OCI-LY7 (cell line): ENCODE results near the gene SYTL3. TPM values are rescaled to one million over a fixed set of nuclear protein-coding genes. Genes with fewer than 3 reads are reported as not detected.

ENCODE experiments used
- BruUV-seq: library from RNA; stranded (reverse); fragments of 400-500 nt; replicated peaks from 2 replicates; lab custom pipeline; 2021; lab: Mats Ljungman, UMichigan
- CTCF ChIA-PET: fragments of 300-600 bp; sonication (Branson Sonifier 250); formaldehyde crosslinking; loops from one replicate; lab custom pipeline; 2022; ENCODE audit warnings: antibody characterized with exemption; ENCODE audit not compliant: unreplicated experiment; lab: Charles Lee
- POLR2A ChIA-PET: fragments of 300-600 bp; sonication (Branson Sonifier 250); formaldehyde crosslinking; loops from one replicate; lab custom pipeline; 2022; ENCODE audit warnings: antibody characterized with exemption; lab: Charles Lee
- DNase-seq: peaks from one replicate; pipeline ENCODE4 v3.0.0-alpha.2; 2015; ENCODE audit warnings: low spot score
- H2AFZ ChIP-seq: fragments of 200-600 bp; sonication (generic), shearing (Covaris generic); 2 replicates; pipeline ENCODE4 v1.6.1; 2014; ENCODE audit warnings: mild to moderate bottlenecking, antibody characterized with exemption, low read length, moderate library complexity
- H3K27ac ChIP-seq: fragments of 200-600 bp; sonication (generic); 2 replicates; pipeline ENCODE4 v1.5.1; 2014; ENCODE audit warnings: mixed run types, low read depth, mild to moderate bottlenecking, moderate library complexity, low read length, inconsistent platforms; ENCODE audit not compliant: poor library complexity, severe bottlenecking
- H3K36me3 ChIP-seq: fragments of 200-600 bp; sonication (generic); 2 replicates; pipeline ENCODE4 v1.6.1; 2014; ENCODE audit warnings: mild to moderate bottlenecking, antibody characterized with exemption, low read length, moderate library complexity, mixed read lengths; ENCODE audit not compliant: insufficient read depth
- H3K4me1 ChIP-seq: fragments of 200-600 bp; sonication (generic); 2 replicates; pipeline ENCODE4 v1.5.1; 2014; ENCODE audit warnings: mild to moderate bottlenecking, low read length; ENCODE audit not compliant: insufficient read depth, poor library complexity, severe bottlenecking
- H3K4me2 ChIP-seq: fragments of 200-600 bp; sonication (generic); 2 replicates; pipeline ENCODE4 v1.6.1; 2014; ENCODE audit warnings: mild to moderate bottlenecking, low read length
- H3K4me3 ChIP-seq: fragments of 200-600 bp; sonication (generic); 2 replicates; pipeline ENCODE4 v1.5.1; 2014; ENCODE audit warnings: mild to moderate bottlenecking, low read depth, low read length; ENCODE audit not compliant: poor library complexity, severe bottlenecking
- H3K79me2 ChIP-seq: fragments of 200-600 bp; sonication (generic); 2 replicates; pipeline ENCODE4 v1.6.1; 2016; ENCODE audit warnings: low read depth, mild to moderate bottlenecking, low read length, moderate library complexity, mixed read lengths; ENCODE audit not compliant: insufficient read depth
- H3K9me2 ChIP-seq: fragments of 200-600 bp; sonication (generic); 2 replicates; pipeline ENCODE4 v1.6.1; 2016; ENCODE audit warnings: mild to moderate bottlenecking, low read length, mixed read lengths; ENCODE audit not compliant: insufficient read depth
- H3K9me3 ChIP-seq: fragments of 200-600 bp; sonication (generic); 2 replicates; pipeline ENCODE4 v1.6.1; 2014; ENCODE audit warnings: mild to moderate bottlenecking, mixed run types, low read length, mixed read lengths
- H4K20me1 ChIP-seq: fragments of 200-600 bp; sonication (generic); 2 replicates; pipeline ENCODE4 v1.6.1; 2014; ENCODE audit warnings: mild to moderate bottlenecking, antibody characterized with exemption, low read length, moderate library complexity, mixed read lengths; ENCODE audit not compliant: insufficient read depth
- CTCF ChIP-seq: fragments of 200-600 bp; sonication (generic); conservative IDR thresholded peaks from 2 replicates; pipeline ENCODE4 v1.5.1; 2014; ENCODE audit warnings: mild to moderate bottlenecking, antibody characterized with exemption, low read length, moderate library complexity, mixed read lengths
- EZH2phosphoT487 ChIP-seq: fragments of 200-600 bp; sonication (generic); IDR thresholded peaks from 2 replicates; pipeline ENCODE4 v1.6.1; 2018; ENCODE audit warnings: low read depth, borderline replicate concordance, mild to moderate bottlenecking, mixed run types, antibody characterized with exemption, low read length, moderate library complexity, mixed read lengths
- intact Hi-C: fragments of 100-400 bp; cut with micrococcal nuclease; formaldehyde crosslinking; loops from one replicate; pipeline ENCODE4 v1.10.0; 2022; ENCODE audit not compliant: unreplicated experiment
- total RNA-seq, 2 experiments: library from RNA; depleted of rRNA in 1 of 2; stranded (reverse); fragments of >200 nt in 1 of 2; shearing (Covaris generic) in 1 of 2; gene quantifications; 2 replicates each; pipeline ENCODE4 v1.2.3, GENCODE V29; 2014 to 2022

Gene SYTL3
- total RNA-seq, 2 experiments from 2014 or later = 0.32 to 0.89 TPM

GRCh38 chr6:158782432-158783166 lies 132.7 kb downstream of the SYTL3 start:
- BruUV-seq = no TSS peak
- no peaks in the 10 kb centered on the region for H3K9me3 ChIP-seq
- CTCF ChIA-PET = no interaction called here
- no peak overlapping the region for H3K27ac ChIP-seq
- DNase-seq = no peak
- H4K20me1 ChIP-seq = peaks cover 18% of the 10 kb centered on the region
- H3K4me3 ChIP-seq = no peak overlapping the region
- TF ChIP-seq EZH2phosphoT487 = no peak
- no peak for TF ChIP-seq CTCF
- H2AFZ ChIP-seq = no peak overlapping the region
- no peaks in the 10 kb centered on the region for H3K4me1 ChIP-seq
- no peak overlapping the region for H3K4me2 ChIP-seq
- no peaks in the 10 kb centered on the region for H3K9me2 ChIP-seq
- peaks cover 100% of the 10 kb centered on the region for H3K36me3 ChIP-seq
- POLR2A ChIA-PET = no interaction called here
- H3K79me2 ChIP-seq = peaks cover 46% of the 10 kb centered on the region; the same call in 1 of the 2 replicates
- intact Hi-C loops = no loop called here

GRCh38 chr6:158783167-158783450 lies 133.3 kb downstream of the SYTL3 start:
- H2AFZ ChIP-seq = no peak overlapping the region
- peaks cover 46% of the 10 kb centered on the region; the same call in 1 of the 2 replicates for H3K79me2 ChIP-seq
- ChIA-PET CTCF (no interaction called here), POLR2A (no interaction called here)
- DNase-seq = no peak
- no peaks in the 10 kb centered on the region for H3K9me3 ChIP-seq
- no peak overlapping the region for H3K27ac ChIP-seq
- no TSS peak for BruUV-seq
- no peak for TF ChIP-seq EZH2phosphoT487
- TF ChIP-seq CTCF = no peak
- no peaks in the 10 kb centered on the region for H3K9me2 ChIP-seq
- H3K4me2 ChIP-seq = no peak overlapping the region
- peaks cover 21% of the 10 kb centered on the region for H4K20me1 ChIP-seq
- peaks cover 100% of the 10 kb centered on the region for H3K36me3 ChIP-seq
- no peak overlapping the region for H3K4me3 ChIP-seq
- H3K4me1 ChIP-seq = no peaks in the 10 kb centered on the region
- intact Hi-C loops = no loop called here

- H3K36me3 ChIP-seq = peaks cover 100% of the 10 kb centered on the region
- no peaks in the 10 kb centered on the region for H3K9me2 ChIP-seq
- peaks cover 46% of the 10 kb centered on the region for H3K79me2 ChIP-seq
- no peak overlapping the region for H3K27ac ChIP-seq
- intact Hi-C loops = no loop called here
- TF ChIP-seq CTCF = no peak
- TF ChIP-seq EZH2phosphoT487 = no peak
- H3K4me3 ChIP-seq = no peak overlapping the region
- H3K4me1 ChIP-seq = peaks cover 2% of the 10 kb centered on the region
- ChIA-PET POLR2A (no interaction called here), CTCF (no interaction called here)
- no peaks in the 10 kb centered on the region for H3K9me3 ChIP-seq
- no peak overlapping the region for H3K4me2 ChIP-seq
- peaks cover 19% of the 10 kb centered on the region for H4K20me1 ChIP-seq
- BruUV-seq = no TSS peak
- no peak overlapping the region for H2AFZ ChIP-seq
- no peak for DNase-seq
Observed at GRCh38 chr6:158783851-158784250, 134.0 kb downstream of the SYTL3 start.
